Caco-2 (cell line): Measurements from ENCODE around the gene NOP53. TPM values are rescaled to one million over a fixed set of nuclear protein-coding genes. Genes with fewer than 3 reads are reported as not detected.

Source experiments
- BruUV-seq: library from RNA; stranded (reverse); fragments of 400-500 nt; replicated peaks from 2 replicates; lab custom pipeline; 2021; lab: Mats Ljungman, UMichigan
- CTCF ChIA-PET: fragments of 300-600 bp; sonication (Branson Sonifier 250); formaldehyde crosslinking; loops from one replicate; lab custom pipeline; 2022; ENCODE audit warnings: antibody characterized with exemption; lab: Charles Lee
- POLR2A ChIA-PET: fragments of 300-600 bp; sonication (Branson Sonifier 250); formaldehyde crosslinking; loops from one replicate; lab custom pipeline; 2022; ENCODE audit warnings: antibody characterized with exemption; lab: Charles Lee
- DNase-seq, 2 experiments: peaks; one replicate each; pipeline versions ENCODE4 v3.0.0 to v3.0.0-alpha.2; 2020 to 2022
- H3K27me3 ChIP-seq: replicated peaks from 2 replicates; pipeline ENCODE4 v1.6.0; 2011; ENCODE audit warnings: low read length; ENCODE audit not compliant: control insufficient read depth, insufficient read depth
- H3K36me3 ChIP-seq: 2 replicates; pipeline ENCODE4 v1.5.1; 2011; ENCODE audit warnings: low read length; ENCODE audit not compliant: control insufficient read depth, insufficient read depth
- H3K4me1 ChIP-seq: fragments of 250-450 bp; sonication (Bioruptor Pico); 2 replicates; pipeline ENCODE4 v1.5.1; 2020; ENCODE audit warnings: mild to moderate bottlenecking
- H3K4me3 ChIP-seq: 2 replicates; pipeline ENCODE4 v1.5.1; 2011; ENCODE audit warnings: low read depth, mild to moderate bottlenecking, control low read depth, low read length
- H3K9me3 ChIP-seq: fragments of 250-450 bp; sonication (Bioruptor Pico); 2 replicates; pipeline ENCODE4 v1.5.1; 2020; ENCODE audit warnings: mild to moderate bottlenecking, moderate library complexity
- H3K27ac Mint-ChIP-seq: one replicate; pipeline ENCODE4 v1.8.0; 2022; ENCODE audit warnings: mixed read lengths; ENCODE audit not compliant: unreplicated experiment
- H3K27me3 Mint-ChIP-seq: one replicate; pipeline ENCODE4 v1.8.0; 2022; ENCODE audit warnings: mixed read lengths; ENCODE audit not compliant: insufficient read depth, unreplicated experiment
- H3K36me3 Mint-ChIP-seq: one replicate; pipeline ENCODE4 v1.8.0; 2022; ENCODE audit warnings: mild to moderate bottlenecking, mixed read lengths; ENCODE audit not compliant: insufficient read depth, unreplicated experiment
- H3K4me1 Mint-ChIP-seq: one replicate; pipeline ENCODE4 v1.8.0; 2022; ENCODE audit warnings: low read depth, mixed read lengths; ENCODE audit not compliant: unreplicated experiment
- H3K4me3 Mint-ChIP-seq: one replicate; pipeline ENCODE4 v1.8.0; 2022; ENCODE audit warnings: mild to moderate bottlenecking, moderate library complexity, mixed read lengths; ENCODE audit not compliant: unreplicated experiment
- H3K9me3 Mint-ChIP-seq: one replicate; pipeline ENCODE4 v1.8.0; 2022; ENCODE audit warnings: mixed read lengths; ENCODE audit not compliant: unreplicated experiment
- intact Hi-C: fragments of 100-400 bp; cut with micrococcal nuclease; formaldehyde crosslinking; loops from one replicate; pipeline ENCODE4 v1.10.0; 2022; ENCODE audit not compliant: unreplicated experiment
- total RNA-seq: library from RNA; stranded (reverse); gene quantifications from 2 replicates; pipeline ENCODE4 v1.2.3, GENCODE V29; 2022
- TF ChIP-seq, protein P1 (sequence below), 2 experiments: fragments of 200-600 bp in 1 of 2; IDR thresholded peaks; 1 replicate in 1 of 2; 2 replicates in 1 of 2; pipeline versions ENCODE4 v1.5.1 to v1.8.0; 2011 to 2022; ENCODE audit warnings: antibody characterized with exemption in 1 of 2, control low read depth in 1 of 2, inconsistent platforms in 1 of 2, low read depth in 1 of 2, low read length in 1 of 2, mild to moderate bottlenecking in 1 of 2, moderate library complexity in 1 of 2; ENCODE audit not compliant: insufficient read depth in 1 of 2, severe bottlenecking in 1 of 2, unreplicated experiment in 1 of 2

Gene NOP53
- total RNA-seq, 1 experiment from 2014 or later: 347 TPM

DNA sequence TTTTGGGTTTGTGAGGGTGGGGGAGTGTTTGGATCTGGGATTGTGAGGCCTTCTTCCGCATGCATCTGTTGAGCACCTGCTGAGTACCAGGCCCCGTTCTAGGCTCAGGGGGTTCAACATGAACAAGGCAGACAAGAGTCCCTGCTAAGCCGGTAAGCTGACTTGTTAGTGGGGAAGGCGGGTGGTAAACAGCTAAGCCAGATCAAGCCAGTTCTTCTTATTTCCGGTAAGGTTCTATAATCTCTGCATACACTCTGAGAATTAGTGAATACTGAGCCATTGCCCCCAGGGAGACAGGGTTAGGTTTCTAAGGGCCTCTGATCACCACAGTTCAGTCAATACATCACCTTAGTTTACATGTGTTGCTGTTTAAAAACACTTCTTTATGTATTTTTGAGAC lies 42.0 kb upstream of the NOP53 start:
- Mint-ChIP-seq H3K4me3 (no peak overlapping the region), H3K36me3 (peaks cover 60% of the 10 kb centered on the region), H3K9me3 (no peaks in the 10 kb centered on the region), H3K27ac (no peak overlapping the region), H3K4me1 (peaks cover 10% of the 10 kb centered on the region), H3K27me3 (no peaks in the 10 kb centered on the region)
- Histone ChIP-seq H3K9me3 (no peaks in the 10 kb centered on the region), H3K4me3 (no peak overlapping the region), H3K27me3 (no peaks in the 10 kb centered on the region), H3K36me3 (peaks cover 2% of the 10 kb centered on the region), H3K4me1 (no peaks in the 10 kb centered on the region)
- DNase-seq: no peak
- TF ChIP-seq, protein P1, sequence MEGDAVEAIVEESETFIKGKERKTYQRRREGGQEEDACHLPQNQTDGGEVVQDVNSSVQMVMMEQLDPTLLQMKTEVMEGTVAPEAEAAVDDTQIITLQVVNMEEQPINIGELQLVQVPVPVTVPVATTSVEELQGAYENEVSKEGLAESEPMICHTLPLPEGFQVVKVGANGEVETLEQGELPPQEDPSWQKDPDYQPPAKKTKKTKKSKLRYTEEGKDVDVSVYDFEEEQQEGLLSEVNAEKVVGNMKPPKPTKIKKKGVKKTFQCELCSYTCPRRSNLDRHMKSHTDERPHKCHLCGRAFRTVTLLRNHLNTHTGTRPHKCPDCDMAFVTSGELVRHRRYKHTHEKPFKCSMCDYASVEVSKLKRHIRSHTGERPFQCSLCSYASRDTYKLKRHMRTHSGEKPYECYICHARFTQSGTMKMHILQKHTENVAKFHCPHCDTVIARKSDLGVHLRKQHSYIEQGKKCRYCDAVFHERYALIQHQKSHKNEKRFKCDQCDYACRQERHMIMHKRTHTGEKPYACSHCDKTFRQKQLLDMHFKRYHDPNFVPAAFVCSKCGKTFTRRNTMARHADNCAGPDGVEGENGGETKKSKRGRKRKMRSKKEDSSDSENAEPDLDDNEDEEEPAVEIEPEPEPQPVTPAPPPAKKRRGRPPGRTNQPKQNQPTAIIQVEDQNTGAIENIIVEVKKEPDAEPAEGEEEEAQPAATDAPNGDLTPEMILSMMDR (IDR thresholded peaks at IDR 0.05; ENCODE audit: insufficient read depth in 1 of 2, low read depth in 1 of 2, low read length in 1 of 2, severe bottlenecking in 1 of 2, unreplicated experiment in 1 of 2): no peak
- ChIA-PET POLR2A (no interaction called here), CTCF (interaction anchor here (1.2 kb wide), 1 partner anchor 266 kb away, joined by 6 read pairs; no protein-coding TSS in a partner anchor)
- BruUV-seq: no TSS peak
- intact Hi-C loops: no loop called here

DNA sequence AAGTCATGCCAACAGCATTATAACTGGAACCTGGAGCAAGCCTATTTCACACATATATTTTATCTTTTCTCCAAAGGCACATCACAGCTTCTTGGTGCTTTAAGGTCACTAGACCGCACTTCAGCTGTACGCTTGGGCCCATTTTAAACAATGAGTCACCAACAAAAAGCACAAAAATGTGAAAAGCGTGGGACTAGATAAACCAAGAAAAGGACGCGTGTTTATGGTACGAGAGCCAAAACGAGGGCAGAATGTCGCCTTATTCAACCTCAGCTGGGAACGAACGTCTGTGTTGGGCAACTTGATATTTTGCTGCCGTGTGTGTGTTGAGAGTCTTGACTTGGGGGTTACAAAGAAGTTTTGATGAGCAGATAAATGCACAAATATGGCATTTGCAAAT lies 41.3 kb upstream of the NOP53 start:
- no peaks in the 10 kb centered on the region for H3K9me3 ChIP-seq
- H3K27me3 ChIP-seq: no peaks in the 10 kb centered on the region
- H3K36me3 ChIP-seq: peaks cover 2% of the 10 kb centered on the region
- POLR2A ChIA-PET: no interaction called here
- Mint-ChIP-seq H3K36me3 (peaks cover 53% of the 10 kb centered on the region), H3K27ac (no peak overlapping the region), H3K27me3 (no peaks in the 10 kb centered on the region), H3K9me3 (no peaks in the 10 kb centered on the region), H3K4me1 (peaks cover 10% of the 10 kb centered on the region), H3K4me3 (no peak overlapping the region)
- intact Hi-C loops: no loop called here
- CTCF ChIA-PET: interaction anchor here (1.2 kb wide), 1 partner anchor 267 kb away, joined by 6 read pairs; no protein-coding TSS in a partner anchor
- no TSS peak for BruUV-seq
- no peak overlapping the region for H3K4me3 ChIP-seq
- DNase-seq: no peak
- no peaks in the 10 kb centered on the region for H3K4me1 ChIP-seq
- TF ChIP-seq, protein P1 (IDR thresholded peaks at IDR 0.05; ENCODE audit: insufficient read depth in 1 of 2, low read depth in 1 of 2, low read length in 1 of 2, severe bottlenecking in 1 of 2, unreplicated experiment in 1 of 2): no peak

DNA sequence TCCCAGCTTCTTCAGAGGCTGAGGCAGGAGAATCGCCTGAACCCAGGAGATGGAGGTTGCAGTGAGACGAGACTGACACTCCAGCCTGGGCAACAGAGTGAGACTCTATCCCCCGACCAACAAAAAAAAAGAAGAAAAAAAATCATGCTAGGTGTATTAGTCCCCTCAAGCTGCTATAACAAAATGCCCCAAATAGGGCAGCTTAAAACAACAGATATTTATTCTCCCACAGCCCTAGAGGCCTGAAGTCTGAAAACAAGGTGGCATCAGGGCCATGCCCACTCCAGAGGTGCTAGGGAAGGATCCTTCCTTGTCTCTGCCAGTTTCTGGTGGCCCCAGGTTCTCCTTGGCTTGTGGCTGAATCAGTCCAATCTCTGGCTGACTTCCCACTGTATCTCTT lies 40.7 kb upstream of the NOP53 start:
- H3K27me3 Mint-ChIP-seq: no peaks in the 10 kb centered on the region
- POLR2A ChIA-PET: no interaction called here
- peaks cover 2% of the 10 kb centered on the region; the same call in 1 of the 2 replicates for H3K36me3 ChIP-seq
- no TSS peak for BruUV-seq
- intact Hi-C loops: no loop called here
- TF ChIP-seq, protein P1 (IDR thresholded peaks at IDR 0.05; ENCODE audit: insufficient read depth in 1 of 2, low read depth in 1 of 2, low read length in 1 of 2, severe bottlenecking in 1 of 2, unreplicated experiment in 1 of 2): no peak
- H3K9me3 Mint-ChIP-seq: no peaks in the 10 kb centered on the region
- H3K4me3 ChIP-seq: no peak overlapping the region
- H3K27ac Mint-ChIP-seq: no peak overlapping the region
- H3K27me3 ChIP-seq: no peaks in the 10 kb centered on the region
- H3K4me1 ChIP-seq: no peaks in the 10 kb centered on the region
- CTCF ChIA-PET: interaction anchor here (0.6 kb wide), 1 partner anchor 117 kb away, joined by 3 read pairs; no protein-coding TSS in a partner anchor
- no peak for DNase-seq
- peaks cover 10% of the 10 kb centered on the region for H3K4me1 Mint-ChIP-seq
- H3K36me3 Mint-ChIP-seq: peaks cover 47% of the 10 kb centered on the region
- H3K9me3 ChIP-seq: no peaks in the 10 kb centered on the region
- H3K4me3 Mint-ChIP-seq: no peak overlapping the region
